ENCODE results near the gene DMD. TPM values are rescaled to one million over a fixed set of nuclear protein-coding genes. Genes with fewer than 3 reads are reported as not detected.

The DMD gene
- polyA plus RNA-seq, 2 of the 4 experiments (the other 2 are of a cell fraction) = 0.03 TPM; not detected in 1

- 24% methylated on average over 1 of the region's 1 CpG for WGBS (ENCODE audit: missing lambda C conversion rate)
- no peak overlapping the region for H3K27ac ChIP-seq
- ChIA-PET CTCF (no interaction called here), POLR2A (no interaction called here)
- no peaks in the 10 kb centered on the region for H3K9me3 ChIP-seq
- DNase-seq (ENCODE audit: low read depth in 1 of 2, low spot score in 1 of 2) = no peak
- H3K4me2 ChIP-seq = no peak overlapping the region
- H3K4me3 ChIP-seq = no peak overlapping the region
- H3K4me1 ChIP-seq = no peaks in the 10 kb centered on the region
- no peak for FAIRE-seq
- ATAC-seq = no peak
- TF ChIP-seq PHF8 (IDR thresholded peaks at IDR 0.05; ENCODE audit: borderline replicate concordance, low read depth) (no peak), MAZ (IDR thresholded peaks at IDR 0.05; ENCODE audit: borderline replicate concordance, low read depth, low read length) (no peak), RFX5 (IDR thresholded peaks at IDR 0.05) (no peak), TP53 (CRISPR knock-in tag; IDR thresholded peaks at IDR 0.05) (no peak), USF2 (IDR thresholded peaks at IDR 0.05) (no peak), KDM1A (IDR thresholded peaks at IDR 0.05; ENCODE audit: low read depth) (no peak)
Measured at GRCh38 chrX:33086886-33087285, 124.5 kb downstream of the DMD start.

- H3K4me3 ChIP-seq = no peak overlapping the region
- no peak for DNase-seq (ENCODE audit: low read depth in 1 of 2, low spot score in 1 of 2)
- WGBS (ENCODE audit: missing lambda C conversion rate) = 11% methylated on average over 1 of the region's 1 CpG
- no peaks in the 10 kb centered on the region for H3K9me3 ChIP-seq
- ATAC-seq = no peak
- FAIRE-seq = peak; percentile 56
- no peak overlapping the region for H3K27ac ChIP-seq
- ChIA-PET POLR2A (no interaction called here), CTCF (interaction anchor here (0.6 kb wide), 1 partner anchor 132 kb away, joined by 3 read pairs; no protein-coding TSS in a partner anchor)
- no peaks in the 10 kb centered on the region for H3K4me1 ChIP-seq
- TF ChIP-seq PBX3 (IDR thresholded peaks at IDR 0.05) (no peak), KDM1A (IDR thresholded peaks at IDR 0.05; ENCODE audit: low read depth) (no peak)
- no peak overlapping the region for H3K4me2 ChIP-seq
Measured at GRCh38 chrX:33082371-33082770, 129.0 kb downstream of the DMD start.

- Histone ChIP-seq H3K4me3 (no peak overlapping the region), H3K9me3 (no peaks in the 10 kb centered on the region), H3K27ac (no peak overlapping the region), H3K4me1 (no peaks in the 10 kb centered on the region), H3K4me2 (no peak overlapping the region)
- DNase-seq (ENCODE audit: low read depth in 1 of 2, low spot score in 1 of 2) = no peak
- POLR2A ChIA-PET = no interaction called here
- WGBS (ENCODE audit: missing lambda C conversion rate) = 12% methylated on average over 3 of the region's 3 CpGs
- TF ChIP-seq ZC3H11A (IDR thresholded peaks at IDR 0.05) (no peak), CHD2 (IDR thresholded peaks at IDR 0.05; ENCODE audit: low read length, partially characterized antibody) (no peak), MAX (IDR thresholded peaks at IDR 0.05) (no peak), FOSL2 (IDR thresholded peaks at IDR 0.05) (no peak), FOSL2 (CRISPR knock-in tag; IDR thresholded peaks at IDR 0.05) (no peak), JUNB (IDR thresholded peaks at IDR 0.05) (no peak), BHLHE40 (IDR thresholded peaks at IDR 0.05; ENCODE audit: low read depth, low read length) (no peak), POLR2A (IDR thresholded peaks at IDR 0.05; ENCODE audit: low read length) (no peak), MYC (IDR thresholded peaks at IDR 0.05; ENCODE audit: borderline replicate concordance, low read length) (no peak), TFCP2L1 (CRISPR knock-in tag; IDR thresholded peaks at IDR 0.05) (no peak), ATOH8 (CRISPR knock-in tag; IDR thresholded peaks at IDR 0.05; ENCODE audit: low read depth) (no peak), RARB (CRISPR knock-in tag; IDR thresholded peaks at IDR 0.05) (no peak), FOSB (CRISPR knock-in tag; IDR thresholded peaks at IDR 0.05) (no peak), ZSCAN20 (CRISPR knock-in tag; IDR thresholded peaks at IDR 0.05) (no peak), USF2 (IDR thresholded peaks at IDR 0.05) (no peak)
- ATAC-seq = no peak
- CTCF ChIA-PET = no interaction called here
- no peak for FAIRE-seq
Measured at GRCh38 chrX:33078273-33078672, 133.1 kb downstream of the DMD start.

Measured in A549 (cell line).